ENCODE results near the gene CFLAR. TPM values are rescaled to one million over a fixed set of nuclear protein-coding genes. Genes with fewer than 3 reads are reported as not detected.

The CFLAR gene
- total and polyA plus RNA-seq, 2 of the 4 experiments (the other 2 are of a cell fraction): 29.2 to 59.9 TPM

DNA sequence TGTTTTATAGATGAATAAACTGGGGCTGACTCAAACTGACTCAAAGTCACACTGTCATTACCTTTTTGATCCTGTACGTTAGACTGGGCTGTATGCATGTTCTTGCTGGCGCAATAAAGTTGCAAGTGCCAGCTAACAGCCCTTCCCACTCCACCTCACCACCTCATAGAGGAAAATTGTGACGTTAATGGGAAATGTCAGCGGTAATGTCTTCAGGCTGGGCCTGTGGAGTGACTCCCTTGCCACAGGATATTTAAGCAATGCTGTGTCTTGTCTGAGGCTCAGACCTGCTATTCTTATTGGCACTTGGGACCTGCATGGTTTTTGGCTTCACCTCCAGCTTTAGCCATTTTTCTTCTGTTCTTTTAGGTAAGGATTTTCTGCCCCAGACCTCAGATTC is 41.7 kb downstream of the CFLAR start:
- H3K36me3 ChIP-seq (ENCODE audit: control insufficient read depth, insufficient read depth, low read length): peaks cover 38% of the 10 kb centered on the region

More for the DNA sequence above, 41.7 kb downstream of the CFLAR start:
- H2AK5ac ChIP-seq (ENCODE audit: low read depth, low read length): peak overlapping the region; percentile 36; the same call in 1 of the 2 replicates
- H2BK15ac ChIP-seq (ENCODE audit: low read depth, low read length): peak overlapping the region; percentile 12; the same call in 1 of the 3 replicates
- no peak overlapping the region for H3K9ac ChIP-seq (ENCODE audit: low read depth, low read length)
- DNase-seq (no peak), ATAC-seq (ENCODE audit: low read depth) (no peak)
- peak overlapping the region; percentile 18; the same call in 1 of the 2 replicates for H3K23ac ChIP-seq (ENCODE audit: low read depth, low read length)
- H2BK5ac ChIP-seq (ENCODE audit: low read depth, low read length, poor library complexity, severe bottlenecking): peak overlapping the region; percentile 27
- no peak overlapping the region for H3K4me3 ChIP-seq (ENCODE audit: insufficient read depth, low read depth, low read length)
- CTCF ChIA-PET: interaction anchor here (0.6 to 2.4 kb wide), 12 partner anchors 10 to 554 kb away, joined by 3 to 12 read pairs (median 4); partner anchors contain the start of gene ORC2
- no peaks in the 10 kb centered on the region for H3K27me3 ChIP-seq (ENCODE audit: control insufficient read depth, insufficient read depth, low read length)
- H3K9me3 ChIP-seq (ENCODE audit: control insufficient read depth, insufficient read depth, low read length): no peaks in the 10 kb centered on the region
- H4K91ac ChIP-seq (ENCODE audit: insufficient read depth, low read depth, low read length): no peak overlapping the region
- H3K9me1 ChIP-seq (ENCODE audit: insufficient read depth, low read length): 0 out of 2 replicates have a peak, but pooled peaks cover under 1% of the 10 kb centered on the region
- peak overlapping the region; percentile 30 to 69; a peak in 3 of 4 replicates for H4K8ac ChIP-seq (ENCODE audit: low read depth in 2 of 2, low read length in 2 of 2)
- H2AFZ ChIP-seq (replicated peaks; ENCODE audit: low read length, poor library complexity): peak overlapping the region; percentile 38
- no peak for TF ChIP-seq RFX5 (IDR thresholded peaks at IDR 0.05; ENCODE audit: low read depth, low read length)
- TF ChIP-seq SMC3 (IDR thresholded peaks at IDR 0.05; ENCODE audit: low read depth, low read length): no peak
- no peak for TF ChIP-seq MXI1 (IDR thresholded peaks at IDR 0.05; ENCODE audit: borderline replicate concordance, low read depth, low read length)
- TF ChIP-seq CHD1 (IDR thresholded peaks at IDR 0.05; ENCODE audit: low read depth, low read length): no peak
- no peak for TF ChIP-seq MAFK (IDR thresholded peaks at IDR 0.05; ENCODE audit: low read depth, low read length)
- no peak for TF ChIP-seq MAZ (IDR thresholded peaks at IDR 0.05; ENCODE audit: borderline replicate concordance, low read depth, low read length)
- no peak for TF ChIP-seq USF2 (IDR thresholded peaks at IDR 0.05; ENCODE audit: low read depth, low read length)
- no peak for TF ChIP-seq CEBPB (IDR thresholded peaks at IDR 0.05; ENCODE audit: low read depth, low read length)
- no peak for TF ChIP-seq FOS (IDR thresholded peaks at IDR 0.05; ENCODE audit: low read depth, low read length)
- no peak for TF ChIP-seq RCOR1 (IDR thresholded peaks at IDR 0.05; ENCODE audit: insufficient replicate concordance, low read length)
- no peaks in the 10 kb centered on the region for H4K20me1 ChIP-seq (ENCODE audit: insufficient read depth, low read length)
- WGBS, 2 experiments (ENCODE audit: extremely low coverage in 2 of 2, insufficient read length in 1 of 2): 73% methylated on average over 2 of the region's 4 CpGs; no CpG with 5 or more reads in 1 of the 2 experiments
- peak overlapping the region; percentile 1; the same call in 1 of the 2 replicates for H4K5ac ChIP-seq (ENCODE audit: low read depth, low read length)
- H2BK120ac ChIP-seq (ENCODE audit: low read depth, low read length): peak overlapping the region; percentile 11; the same call in 1 of the 2 replicates
- peak overlapping the region; percentile 16; the same call in 1 of the 2 replicates for H3K4ac ChIP-seq (ENCODE audit: low read depth, low read length)
- peak overlapping the region; percentile 50; the same call in 1 of the 2 replicates for H2BK20ac ChIP-seq (ENCODE audit: low read depth, low read length)
- H3K4me2 ChIP-seq (ENCODE audit: low read depth, low read length): no peak overlapping the region
- peak overlapping the region; percentile 4; the same call in 1 of the 2 replicates for H3K27ac ChIP-seq (ENCODE audit: insufficient read depth, low read length)
- POLR2A ChIA-PET (ENCODE audit: unreplicated experiment): no interaction called here
- BruUV-seq (replicated peaks): no TSS peak
- H3K14ac ChIP-seq (replicated peaks; ENCODE audit: low read depth, low read length): 0 out of 2 replicates have a peak overlapping the region, but pooled peaks have one; percentile 3
- in situ Hi-C loops (cut with MboI; ENCODE audit: low sequenced_read_pairs) (no loop called here), dilution Hi-C loops (cut with HindIII; ENCODE audit: low sequenced_read_pairs, unreplicated experiment) (no loop called here), intact Hi-C loops (cut with micrococcal nuclease) (loop anchor here (1.0 to 2.0 kb wide), 3 partner anchors 40 to 253 kb away; partner anchors contain the start of gene HYCC2)
- no peak overlapping the region for H3K56ac ChIP-seq (ENCODE audit: extremely low read depth, insufficient read depth, low read length)
- H3K18ac ChIP-seq (ENCODE audit: low read depth, low read length): 0 out of 2 replicates have a peak overlapping the region, but pooled peaks have one; percentile 21
- H2AK9ac ChIP-seq (replicated peaks; ENCODE audit: low read depth, low read length, poor library complexity): peak overlapping the region; percentile 48
- peaks cover 7% of the 10 kb centered on the region for H3K4me1 ChIP-seq (ENCODE audit: control insufficient read depth, insufficient read depth, low read length)
- peaks cover 15 to 29% of the 10 kb centered on the region in 2 experiments for H3K79me1 ChIP-seq (ENCODE audit: low read depth in 1 of 2, low read length in 2 of 2)

All from IMR-90 (cell line).